ENCODE results near the gene CCDC85C.

DNA sequence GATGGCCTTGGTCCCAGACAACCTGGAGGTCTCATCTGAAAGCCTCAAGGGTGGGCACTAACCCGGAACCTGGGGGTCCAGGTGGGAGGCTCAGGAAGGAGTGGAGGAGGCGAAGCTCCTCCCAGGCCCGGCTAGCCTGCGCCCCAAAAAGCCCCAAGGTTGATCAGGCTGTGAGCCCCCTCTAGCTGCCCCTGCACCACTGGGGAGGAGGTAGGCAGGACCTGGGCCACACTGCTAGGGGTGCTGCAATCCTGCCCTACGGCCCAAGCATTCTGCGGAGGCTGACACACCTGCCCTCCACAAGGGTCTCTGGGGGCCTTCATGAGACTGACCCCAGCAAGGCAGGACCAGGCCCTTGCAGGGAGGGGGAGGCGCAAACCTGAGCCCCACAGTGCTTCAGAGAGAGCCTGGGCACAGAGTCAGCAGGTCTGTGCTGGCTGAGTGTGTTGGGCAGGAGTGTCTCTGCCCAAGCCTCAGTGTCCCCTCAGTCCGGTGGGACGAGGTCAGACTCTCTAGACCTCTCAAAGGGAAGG lies 51.9 kb downstream of the CCDC85C start:
- TF ChIP-seq, protein P1, sequence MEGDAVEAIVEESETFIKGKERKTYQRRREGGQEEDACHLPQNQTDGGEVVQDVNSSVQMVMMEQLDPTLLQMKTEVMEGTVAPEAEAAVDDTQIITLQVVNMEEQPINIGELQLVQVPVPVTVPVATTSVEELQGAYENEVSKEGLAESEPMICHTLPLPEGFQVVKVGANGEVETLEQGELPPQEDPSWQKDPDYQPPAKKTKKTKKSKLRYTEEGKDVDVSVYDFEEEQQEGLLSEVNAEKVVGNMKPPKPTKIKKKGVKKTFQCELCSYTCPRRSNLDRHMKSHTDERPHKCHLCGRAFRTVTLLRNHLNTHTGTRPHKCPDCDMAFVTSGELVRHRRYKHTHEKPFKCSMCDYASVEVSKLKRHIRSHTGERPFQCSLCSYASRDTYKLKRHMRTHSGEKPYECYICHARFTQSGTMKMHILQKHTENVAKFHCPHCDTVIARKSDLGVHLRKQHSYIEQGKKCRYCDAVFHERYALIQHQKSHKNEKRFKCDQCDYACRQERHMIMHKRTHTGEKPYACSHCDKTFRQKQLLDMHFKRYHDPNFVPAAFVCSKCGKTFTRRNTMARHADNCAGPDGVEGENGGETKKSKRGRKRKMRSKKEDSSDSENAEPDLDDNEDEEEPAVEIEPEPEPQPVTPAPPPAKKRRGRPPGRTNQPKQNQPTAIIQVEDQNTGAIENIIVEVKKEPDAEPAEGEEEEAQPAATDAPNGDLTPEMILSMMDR (IDR thresholded peaks at IDR 0.05 in 8 of 11, conservative IDR thresholded peaks at IDR 0.05 in 3 of 11) = no peak
- TF ChIP-seq POLR2AphosphoS5 (IDR thresholded peaks at IDR 0.05) = no peak
- no peak for TF ChIP-seq POLR2A (IDR thresholded peaks at IDR 0.05)

All from spleen (tissue), 7 donors.